CD14-positive monocyte (primary cell): ENCODE data around the gene TBC1D22A. TPM values are rescaled to one million over a fixed set of nuclear protein-coding genes. Genes with fewer than 3 reads are reported as not detected.

Experiments
- DNase-seq, 3 donors: peaks; one replicate each; pipeline ENCODE4 v3.0.0-alpha.2; 2011 to 2022
- H2AFZ ChIP-seq: 2 replicates; pipeline ENCODE4 v1.6.0; 2012; ENCODE audit warnings: mild to moderate bottlenecking, low read depth, low read length, inconsistent platforms; ENCODE audit not compliant: insufficient read depth, poor library complexity, severe bottlenecking
- H3K27ac ChIP-seq, 2 donors: 1 replicate in 1 of 2; 2 replicates in 1 of 2; pipeline ENCODE4 v1.5.1; 2012 to 2013; ENCODE audit warnings: low read length in 2 of 2, control low read depth in 1 of 2, inconsistent platforms in 1 of 2, low read depth in 1 of 2, mild to moderate bottlenecking in 1 of 2
- H3K27me3 ChIP-seq, 2 donors: one replicate each; pipeline versions ENCODE4 v1.6.0 to v1.6.1; 2011 to 2013; ENCODE audit warnings: low read length in 2 of 2; ENCODE audit not compliant: control insufficient read depth in 2 of 2, insufficient read depth in 2 of 2
- H3K36me3 ChIP-seq, 2 donors: replicated peaks in 1 of 2; 1 replicate in 1 of 2; 2 replicates in 1 of 2; pipeline versions ENCODE4 v1.5.1 to v1.6.1; 2012 to 2013; ENCODE audit warnings: low read length in 2 of 2, control low read depth in 1 of 2, inconsistent platforms in 1 of 2, mild to moderate bottlenecking in 1 of 2; ENCODE audit not compliant: insufficient read depth in 2 of 2, control insufficient read depth in 1 of 2
- H3K4me1 ChIP-seq, 2 donors: 1 replicate in 1 of 2; 2 replicates in 1 of 2; pipeline versions ENCODE4 v1.5.1 to v1.6.1; 2012 to 2013; ENCODE audit warnings: low read length in 2 of 2, control low read depth in 1 of 2, inconsistent platforms in 1 of 2, mild to moderate bottlenecking in 1 of 2, moderate library complexity in 1 of 2; ENCODE audit not compliant: insufficient read depth in 2 of 2, control insufficient read depth in 1 of 2
- H3K4me2 ChIP-seq: replicated peaks from 2 replicates; pipeline ENCODE3; 2012; ENCODE audit warnings: low read length, moderate library complexity, mild to moderate bottlenecking; ENCODE audit not compliant: poor library complexity, severe bottlenecking; ENCODE audit errors: extremely low read depth
- H3K4me3 ChIP-seq, 3 experiments: fragments of 200-600 bp in 1 of 3; sonication (generic) in 1 of 3; replicated peaks in 1 of 3; 1 replicate in 2 of 3; 2 replicates in 1 of 3; pipeline ENCODE4 v1.5.1; 2011 to 2013; ENCODE audit warnings: low read length in 3 of 3, mild to moderate bottlenecking in 3 of 3, control low read depth in 2 of 3, low read depth in 2 of 3, inconsistent platforms in 1 of 3, moderate library complexity in 1 of 3
- H3K79me2 ChIP-seq: 2 replicates; pipeline ENCODE4 v1.6.0; 2012; ENCODE audit warnings: mild to moderate bottlenecking, control low read depth, inconsistent platforms, low read length, moderate library complexity; ENCODE audit not compliant: insufficient read depth
- H3K9ac ChIP-seq: 2 replicates; pipeline ENCODE4 v1.6.0; 2017; ENCODE audit warnings: low read length, mild to moderate bottlenecking; ENCODE audit not compliant: insufficient read depth, poor library complexity, severe bottlenecking
- H3K9me3 ChIP-seq, 2 donors: replicated peaks in 1 of 2; 1 replicate in 1 of 2; 2 replicates in 1 of 2; pipeline versions ENCODE4 v1.5.1 to v1.6.1; 2012 to 2013; ENCODE audit warnings: low read length in 2 of 2, control low read depth in 1 of 2; ENCODE audit not compliant: control insufficient read depth in 1 of 2, insufficient read depth in 1 of 2
- H4K20me1 ChIP-seq: 2 replicates; pipeline ENCODE4 v1.6.0; 2012; ENCODE audit warnings: mild to moderate bottlenecking, low read length, control low read depth, moderate library complexity; ENCODE audit not compliant: insufficient read depth
- H3K27ac Mint-ChIP-seq, 7 donors: one replicate each; pipeline ENCODE4 v1.8.0; 2020; ENCODE audit warnings: mild to moderate bottlenecking in 7 of 7, mixed read lengths in 7 of 7, moderate library complexity in 6 of 7, inconsistent platforms in 2 of 7
- H3K27me3 Mint-ChIP-seq, 3 donors: one replicate each; pipeline ENCODE4 v1.8.0; 2021 to 2022; ENCODE audit warnings: low read depth in 3 of 3, mild to moderate bottlenecking in 3 of 3, mixed read lengths in 3 of 3, moderate library complexity in 3 of 3, inconsistent platforms in 1 of 3
- H3K36me3 Mint-ChIP-seq, 2 donors: one replicate each; pipeline ENCODE4 v1.8.0; 2020; ENCODE audit warnings: mixed read lengths in 2 of 2, inconsistent platforms in 1 of 2, mild to moderate bottlenecking in 1 of 2
- H3K4me1 Mint-ChIP-seq: one replicate; pipeline ENCODE4 v1.8.0; 2020; ENCODE audit warnings: mild to moderate bottlenecking, mixed read lengths
- H3K4me3 Mint-ChIP-seq, 2 donors: one replicate each; pipeline ENCODE4 v1.8.0; 2020; ENCODE audit warnings: mild to moderate bottlenecking in 2 of 2, mixed read lengths in 2 of 2, moderate library complexity in 1 of 2
- H3K9me3 Mint-ChIP-seq, 7 donors: one replicate each; pipeline ENCODE4 v1.8.0; 2020 to 2022; ENCODE audit warnings: mixed read lengths in 7 of 7, mild to moderate bottlenecking in 6 of 7, moderate library complexity in 6 of 7, inconsistent platforms in 2 of 7
- CTCF ChIP-seq: fragments of 200-600 bp; IDR thresholded peaks from one replicate; pipeline ENCODE4 v1.8.0; 2022; ENCODE audit warnings: antibody characterized with exemption, mild to moderate bottlenecking
- WGBS: methylation state at CpG from one replicate; pipeline ENCODE4 v1.1.5; 2013; ENCODE audit warnings: missing lambda C conversion rate; ENCODE audit not compliant: insufficient coverage; 5-methylcytosine and 5-hydroxymethylcytosine counted together
- intact Hi-C, 2 donors: fragments of 100-400 bp; cut with micrococcal nuclease; formaldehyde crosslinking; loops; one replicate each; pipeline versions ENCODE4 v1.15.0 to v1.15.1; 2023
- polyA plus RNA-seq, 3 donors: library from polyadenylated mRNA; depleted of rRNA in 1 of 3; unstranded in 2 of 3; stranded (reverse) in 1 of 3; fragments of 300-500 nt in 2 of 3; fragments of >200 nt in 1 of 3; fragmentation: Illumina TruSeq in 2 of 3; gene quantifications; 1 replicate in 2 of 3; 2 replicates in 1 of 3; pipeline ENCODE4 v1.2.3, GENCODE V29; 2012 to 2021

The TBC1D22A gene
- polyA plus RNA-seq, 3 donors, result 25.9 to 36.2 (median 29.5) TPM

GRCh38 chr22:47132428-47132825 is 370.0 kb downstream of the TBC1D22A start:
- H3K9ac ChIP-seq, result no peak overlapping the region
- H3K4me3 ChIP-seq, result no peak overlapping the region
- no peak overlapping the region for H3K4me2 ChIP-seq
- intact Hi-C loops, result no loop called here
- Mint-ChIP-seq H3K4me3 (no peak overlapping the region), H3K36me3 (peaks cover 26 to 28% of the 10 kb centered on the region in 2 donors), H3K9me3 (no peaks in the 10 kb centered on the region), H3K4me1 (peaks cover 6% of the 10 kb centered on the region), H3K27ac (peak overlapping the region in 1 of 7 donors; percentile 15), H3K27me3 (peaks cover 0 to 2% (median 2%) of the 10 kb centered on the region in 3 donors)
- H3K9me3 ChIP-seq, result no peaks in the 10 kb centered on the region
- peaks cover 0 to 16% of the 10 kb centered on the region in 2 donors for H3K36me3 ChIP-seq
- no peak for DNase-seq
- no peak overlapping the region for H2AFZ ChIP-seq
- TF ChIP-seq CTCF, result no peak
- no peak overlapping the region for H3K27ac ChIP-seq
- H4K20me1 ChIP-seq, result peaks cover 13% of the 10 kb centered on the region
- no peaks in the 10 kb centered on the region for H3K79me2 ChIP-seq
- WGBS, result 92% methylated on average over 13 of the region's 13 CpGs
- H3K4me1 ChIP-seq, result no peaks in the 10 kb centered on the region
- no peaks in the 10 kb centered on the region for H3K27me3 ChIP-seq

GRCh38 chr22:47133061-47133969 is 370.9 kb downstream of the TBC1D22A start:
- H3K9me3 ChIP-seq, result no peaks in the 10 kb centered on the region
- Mint-ChIP-seq H3K36me3 (peaks cover 26 to 28% of the 10 kb centered on the region in 2 donors), H3K9me3 (no peaks in the 10 kb centered on the region), H3K27ac (peak overlapping the region in 1 of 7 donors; percentile 32), H3K27me3 (peaks cover 0 to 2% (median 2%) of the 10 kb centered on the region in 3 donors), H3K4me3 (no peak overlapping the region), H3K4me1 (peaks cover 6% of the 10 kb centered on the region)
- no peak for DNase-seq
- no peaks in the 10 kb centered on the region for H3K4me1 ChIP-seq
- H3K36me3 ChIP-seq, result peaks cover 0 to 16% of the 10 kb centered on the region in 2 donors
- H3K4me3 ChIP-seq, result no peak overlapping the region
- 97% methylated on average over 9 of the region's 25 CpGs for WGBS
- no peak overlapping the region for H2AFZ ChIP-seq
- no peak overlapping the region for H3K4me2 ChIP-seq
- H3K27ac ChIP-seq, result no peak overlapping the region
- intact Hi-C loops, result no loop called here
- H3K27me3 ChIP-seq, result no peaks in the 10 kb centered on the region
- no peak for TF ChIP-seq CTCF
- no peaks in the 10 kb centered on the region for H3K79me2 ChIP-seq
- peaks cover 13% of the 10 kb centered on the region for H4K20me1 ChIP-seq
- no peak overlapping the region for H3K9ac ChIP-seq
